ENCODE data around the gene KDM4C. TPM values are rescaled to one million over a fixed set of nuclear protein-coding genes. Genes with fewer than 3 reads are reported as not detected.

Gene KDM4C
- total and polyA plus RNA-seq, 2 experiments from 2014 or later: 14.3 to 20.6 TPM

DNA sequence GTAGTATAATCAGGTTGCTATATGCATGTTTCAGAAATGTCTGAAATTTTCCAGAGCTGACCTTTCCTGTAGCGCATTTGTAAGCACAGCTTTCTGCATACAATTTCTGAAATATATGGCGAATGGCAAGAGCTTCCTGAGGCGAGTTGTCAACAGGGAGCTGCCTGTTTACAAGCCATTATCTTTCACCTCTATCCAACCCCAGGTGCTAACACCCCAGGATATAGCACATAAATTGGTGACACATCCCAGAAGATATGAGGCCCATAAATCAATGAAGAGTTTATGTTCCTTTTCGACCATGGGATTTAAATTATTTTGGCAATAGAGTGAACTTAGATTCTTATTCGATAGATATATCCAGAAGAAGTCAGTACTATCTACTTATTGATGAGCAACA, 379.8 kb downstream of the KDM4C start:
- Histone ChIP-seq H3K4me2 (ENCODE audit: unreplicated experiment) (no peak overlapping the region), H3K4me3 (no peak overlapping the region), H3K36me3 (ENCODE audit: low read depth) (no peaks in the 10 kb centered on the region), H3F3A (ENCODE audit: insufficient read depth) (no peaks in the 10 kb centered on the region), H3K27ac (no peak overlapping the region), H3K79me2 (ENCODE audit: insufficient read depth) (no peaks in the 10 kb centered on the region), H3K9me2 (ENCODE audit: insufficient read depth) (no peaks in the 10 kb centered on the region), H3K9me3 (ENCODE audit: low read depth) (no peaks in the 10 kb centered on the region), H3K4me1 (ENCODE audit: insufficient read depth) (no peaks in the 10 kb centered on the region), H2AFZ (no peak overlapping the region), H3K9ac (no peak overlapping the region), H4K20me1 (ENCODE audit: insufficient read depth) (no peaks in the 10 kb centered on the region), H3K27me3 (replicated peaks; ENCODE audit: insufficient read depth) (no peaks in the 10 kb centered on the region)
- in situ Hi-C loops (cut with MboI): no loop called here
- DNase-seq: no peak
- 94 to 95% methylated on average over 5 of the region's 5 CpGs for WGBS, 2 experiments (ENCODE audit: low coverage in 1 of 2, low lambda C conversion rate in 2 of 2, missing lambda C conversion rate in 2 of 2)
- TF ChIP-seq EZH2 (IDR thresholded peaks at IDR 0.05; ENCODE audit: insufficient read depth, poor library complexity, severe bottlenecking) (no peak), EZH2phosphoT487 (IDR thresholded peaks at IDR 0.05; ENCODE audit: insufficient read depth, low read depth) (no peak)

DNA sequence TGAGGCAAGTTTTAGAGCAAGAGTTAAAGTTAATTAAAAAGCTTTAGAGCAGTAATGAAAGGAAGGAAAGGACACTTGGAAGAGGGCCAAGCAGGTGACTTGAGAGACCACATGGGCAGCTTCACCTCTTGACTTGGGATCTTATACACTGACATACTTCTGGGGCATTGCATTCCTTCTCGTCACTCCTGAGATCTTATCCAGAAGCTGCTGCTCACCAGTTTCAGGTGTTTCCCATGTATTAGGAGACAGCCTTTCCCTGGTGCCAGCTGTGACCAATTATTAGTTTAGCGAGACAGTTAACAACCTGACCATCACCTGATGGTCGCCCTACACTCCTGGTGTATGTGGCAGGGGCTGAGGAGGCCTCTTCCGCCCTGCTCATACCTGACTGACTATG, 382.1 kb downstream of the KDM4C start:
- no peak overlapping the region for H3K4me2 ChIP-seq (ENCODE audit: unreplicated experiment)
- no peak overlapping the region for H3K27ac ChIP-seq
- no peak overlapping the region for H2AFZ ChIP-seq
- no peaks in the 10 kb centered on the region for H3K4me1 ChIP-seq (ENCODE audit: insufficient read depth)
- 86% methylated on average over 4 of the region's 4 CpGs for WGBS, 2 experiments (ENCODE audit: low coverage in 1 of 2, low lambda C conversion rate in 2 of 2, missing lambda C conversion rate in 2 of 2)
- H3K9me2 ChIP-seq (ENCODE audit: insufficient read depth): no peaks in the 10 kb centered on the region
- in situ Hi-C loops (cut with MboI): no loop called here
- no peaks in the 10 kb centered on the region for H4K20me1 ChIP-seq (ENCODE audit: insufficient read depth)
- H3K9ac ChIP-seq: no peak overlapping the region
- H3F3A ChIP-seq (ENCODE audit: insufficient read depth): no peaks in the 10 kb centered on the region
- no peaks in the 10 kb centered on the region for H3K36me3 ChIP-seq (ENCODE audit: low read depth)
- H3K4me3 ChIP-seq: no peak overlapping the region
- no peak for DNase-seq
- no peaks in the 10 kb centered on the region for H3K79me2 ChIP-seq (ENCODE audit: insufficient read depth)
- H3K9me3 ChIP-seq (ENCODE audit: low read depth): no peaks in the 10 kb centered on the region
- TF ChIP-seq EZH2phosphoT487 (IDR thresholded peaks at IDR 0.05; ENCODE audit: insufficient read depth, low read depth): no peak
- no peak for TF ChIP-seq EZH2 (IDR thresholded peaks at IDR 0.05; ENCODE audit: insufficient read depth, poor library complexity, severe bottlenecking)
- no peaks in the 10 kb centered on the region for H3K27me3 ChIP-seq (replicated peaks; ENCODE audit: insufficient read depth)

DNA sequence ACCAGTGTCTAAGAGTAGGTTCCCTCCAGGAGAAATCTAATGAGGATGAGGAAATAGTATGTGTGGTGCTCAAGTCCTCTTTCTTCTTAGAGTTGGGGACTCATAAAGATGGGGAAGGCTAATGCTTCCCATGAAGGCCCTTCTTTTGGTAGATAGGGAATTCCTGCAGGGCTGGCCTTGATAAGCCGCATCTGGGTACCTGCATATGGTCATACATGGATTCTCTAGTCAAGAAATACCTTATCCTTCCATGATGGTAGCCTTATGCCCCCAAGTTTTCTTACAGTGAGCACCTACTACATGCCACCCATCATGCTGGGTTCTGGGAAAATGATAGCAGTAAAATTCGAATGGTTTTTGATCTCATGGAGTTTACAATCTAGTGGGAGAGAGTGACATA, 382.6 kb downstream of the KDM4C start:
- DNase-seq: no peak
- in situ Hi-C loops (cut with MboI): no loop called here
- TF ChIP-seq EZH2 (IDR thresholded peaks at IDR 0.05; ENCODE audit: insufficient read depth, poor library complexity, severe bottlenecking) (no peak), EZH2phosphoT487 (IDR thresholded peaks at IDR 0.05; ENCODE audit: insufficient read depth, low read depth) (no peak)
- no peaks in the 10 kb centered on the region for H3K9me2 ChIP-seq (ENCODE audit: insufficient read depth)
- no peaks in the 10 kb centered on the region for H3K9me3 ChIP-seq (ENCODE audit: low read depth)
- no peaks in the 10 kb centered on the region for H3K4me1 ChIP-seq (ENCODE audit: insufficient read depth)
- H3K27me3 ChIP-seq (replicated peaks; ENCODE audit: insufficient read depth): no peaks in the 10 kb centered on the region
- H4K20me1 ChIP-seq (ENCODE audit: insufficient read depth): no peaks in the 10 kb centered on the region
- 91 to 97% methylated on average over 2 of the region's 2 CpGs for WGBS, 2 experiments (ENCODE audit: low coverage in 1 of 2, low lambda C conversion rate in 2 of 2, missing lambda C conversion rate in 2 of 2)
- H2AFZ ChIP-seq: no peak overlapping the region
- H3K4me3 ChIP-seq: no peak overlapping the region
- H3K79me2 ChIP-seq (ENCODE audit: insufficient read depth): no peaks in the 10 kb centered on the region
- H3K9ac ChIP-seq: no peak overlapping the region
- H3F3A ChIP-seq (ENCODE audit: insufficient read depth): no peaks in the 10 kb centered on the region
- H3K27ac ChIP-seq: no peak overlapping the region
- H3K4me2 ChIP-seq (ENCODE audit: unreplicated experiment): no peak overlapping the region
- H3K36me3 ChIP-seq (ENCODE audit: low read depth): no peaks in the 10 kb centered on the region

DNA sequence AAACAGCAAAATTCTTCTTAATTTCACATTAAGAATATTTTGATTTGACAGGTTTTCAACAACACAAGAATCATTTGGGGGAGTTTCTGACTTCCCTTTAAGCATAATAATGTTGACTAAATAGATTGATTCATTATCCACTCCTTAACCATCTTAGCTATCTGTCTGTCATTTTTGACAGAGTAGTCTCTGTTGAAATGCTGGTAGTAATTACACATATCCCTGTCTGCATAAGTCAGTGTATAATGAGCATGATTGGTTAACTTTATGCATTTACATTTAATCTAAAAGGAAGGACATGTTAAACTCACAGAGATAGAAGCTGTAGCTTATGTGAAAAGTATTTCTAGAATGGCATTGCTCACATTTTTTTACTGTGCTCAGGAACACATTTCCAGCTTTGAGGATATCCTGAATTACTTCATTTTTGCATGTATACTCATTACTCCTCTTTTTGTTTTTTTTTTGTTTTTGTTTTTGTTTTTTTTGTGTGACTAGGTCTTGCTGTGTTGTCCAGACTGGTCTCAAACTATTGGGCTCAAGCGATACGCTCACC, 385.9 kb downstream of the KDM4C start:
- TF ChIP-seq EZH2phosphoT487 (IDR thresholded peaks at IDR 0.05; ENCODE audit: insufficient read depth, low read depth) (no peak), EZH2 (IDR thresholded peaks at IDR 0.05; ENCODE audit: insufficient read depth, poor library complexity, severe bottlenecking) (no peak)

More for the DNA sequence above, 385.9 kb downstream of the KDM4C start:
- Histone ChIP-seq H3K27me3 (replicated peaks; ENCODE audit: insufficient read depth) (no peaks in the 10 kb centered on the region), H3K9ac (no peak overlapping the region), H2AFZ (no peak overlapping the region), H3F3A (ENCODE audit: insufficient read depth) (no peaks in the 10 kb centered on the region), H3K4me1 (ENCODE audit: insufficient read depth) (no peaks in the 10 kb centered on the region), H3K4me2 (ENCODE audit: unreplicated experiment) (no peak overlapping the region), H3K9me2 (ENCODE audit: insufficient read depth) (no peaks in the 10 kb centered on the region), H3K9me3 (ENCODE audit: low read depth) (no peaks in the 10 kb centered on the region), H3K27ac (no peak overlapping the region), H3K36me3 (ENCODE audit: low read depth) (no peaks in the 10 kb centered on the region), H3K4me3 (no peak overlapping the region), H3K79me2 (ENCODE audit: insufficient read depth) (no peaks in the 10 kb centered on the region), H4K20me1 (ENCODE audit: insufficient read depth) (no peaks in the 10 kb centered on the region)
- DNase-seq: no peak
- in situ Hi-C loops (cut with MboI): no loop called here
- WGBS, 2 experiments (ENCODE audit: low coverage in 1 of 2, low lambda C conversion rate in 2 of 2, missing lambda C conversion rate in 2 of 2): 98 to 100% methylated on average over 2 of the region's 2 CpGs
